NCI-H146 treated with DMSO at 0.1 percent for 48 hours (cell line): ENCODE data around the gene GYPC.
"Not testable (repeated sequence)": the region's sequence is repeated elsewhere in the genome, so short reads cannot be mapped to it uniquely, and the experiment has no call there.

Experiments
- DNase-seq: peaks from one replicate; lab custom pipeline; 2025; ENCODE audit not compliant: unreplicated experiment; lab: John Stamatoyannopoulos, UW

GYPC gene

GRCh38 chr2:126668254-126668653 is 12.3 kb downstream of the GYPC start:
- no peak for DNase-seq

- no peak for DNase-seq
These were observed 13.8 kb downstream of the GYPC start for GRCh38 chr2:126669772-126670171.

GRCh38 chr2:126671488-126671887 is 15.5 kb downstream of the GYPC start:
- no peak for DNase-seq

DNA sequence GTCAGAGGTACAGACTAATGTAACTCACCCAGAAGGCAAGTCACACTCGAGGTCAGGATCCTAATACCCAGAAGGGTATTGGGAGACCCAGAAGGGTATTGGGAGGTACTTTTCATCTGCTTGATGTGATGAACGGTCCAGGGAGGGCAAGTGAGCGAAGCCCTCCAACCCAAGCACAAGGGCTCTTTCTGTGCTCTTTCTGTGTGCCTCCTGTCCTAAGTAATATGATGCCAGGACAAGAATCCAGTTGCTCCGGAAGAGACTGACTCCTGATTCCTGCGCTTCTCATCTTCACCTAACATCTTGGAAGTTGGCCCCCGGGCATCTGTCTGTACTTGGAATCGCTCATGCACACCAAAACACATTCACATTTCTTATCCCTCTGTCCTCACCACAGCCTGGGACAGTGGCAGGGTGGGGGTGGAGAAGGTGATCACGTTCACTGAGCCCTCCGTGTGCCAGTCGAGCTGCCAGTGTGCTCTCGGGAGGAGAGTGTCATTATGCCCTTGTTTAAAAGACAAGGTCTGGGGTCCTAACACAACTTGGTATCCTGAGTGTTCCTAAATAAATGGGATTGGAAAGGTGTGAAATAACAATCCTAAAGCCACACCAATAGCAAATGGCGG is 17.1 kb downstream of the GYPC start:
- no peak for DNase-seq

DNA sequence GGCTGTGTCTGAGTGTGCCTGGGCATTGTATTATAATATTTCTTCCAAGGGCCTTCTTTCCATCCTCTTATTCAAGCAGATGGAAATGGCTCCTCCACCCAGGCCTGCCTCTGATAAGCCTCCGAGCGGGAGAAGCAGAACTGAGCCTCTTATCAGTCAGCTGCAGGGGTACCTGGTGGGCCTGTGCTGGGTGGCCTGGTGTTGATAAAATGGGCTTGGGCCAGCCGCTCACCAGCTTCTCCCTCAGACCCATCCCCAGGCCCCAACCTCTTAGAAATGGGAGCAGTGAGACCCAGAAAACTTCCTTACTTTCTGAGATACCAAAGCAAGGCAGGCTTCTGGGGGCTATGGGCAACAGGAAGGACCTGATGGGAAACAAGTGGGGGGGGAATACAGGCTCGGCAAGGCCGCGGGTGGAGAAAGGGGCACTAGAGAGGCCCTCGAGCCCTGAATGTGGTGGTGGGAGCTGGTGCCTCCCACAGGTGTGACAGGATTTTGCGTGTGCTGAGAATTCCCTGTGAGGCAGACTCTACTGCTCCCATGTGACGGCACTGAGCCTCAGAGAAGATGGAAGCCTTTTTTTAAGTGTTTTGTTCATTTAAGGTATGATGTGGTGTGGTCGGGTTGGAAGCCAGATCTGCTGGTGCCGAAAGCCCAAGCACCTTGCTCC is 18.3 kb downstream of the GYPC start:
- DNase-seq = no peak

- DNase-seq = no peak
These were observed 19.7 kb downstream of the GYPC start for GRCh38 chr2:126675637-126676036.

GRCh38 chr2:126676221-126677175 is 20.5 kb downstream of the GYPC start:
- no peak for DNase-seq

DNA sequence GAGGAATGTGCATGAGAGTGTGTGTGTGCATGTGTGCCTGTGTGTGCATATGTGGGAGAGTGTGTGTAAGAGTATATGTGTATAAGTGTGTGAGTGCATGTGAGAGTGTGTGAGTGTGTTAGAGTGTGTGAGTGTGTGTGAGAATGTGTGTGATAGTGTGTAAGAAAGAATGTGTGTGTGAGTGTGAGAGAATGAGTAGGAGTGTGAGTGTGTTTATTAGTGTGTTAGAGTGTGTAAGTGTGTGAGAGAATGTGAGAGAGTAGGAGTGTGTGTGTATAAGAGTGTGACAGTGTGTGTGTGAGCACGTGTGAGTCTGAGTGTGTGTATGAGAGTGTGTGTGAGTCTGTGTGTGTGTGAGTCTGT is 21.2 kb downstream of the GYPC start:
- DNase-seq = no peak

- DNase-seq = no peak
These were observed 22.5 kb downstream of the GYPC start for GRCh38 chr2:126678269-126679065.

- no peak for DNase-seq
These were observed 23.2 kb downstream of the GYPC start for GRCh38 chr2:126679094-126679713.

DNA sequence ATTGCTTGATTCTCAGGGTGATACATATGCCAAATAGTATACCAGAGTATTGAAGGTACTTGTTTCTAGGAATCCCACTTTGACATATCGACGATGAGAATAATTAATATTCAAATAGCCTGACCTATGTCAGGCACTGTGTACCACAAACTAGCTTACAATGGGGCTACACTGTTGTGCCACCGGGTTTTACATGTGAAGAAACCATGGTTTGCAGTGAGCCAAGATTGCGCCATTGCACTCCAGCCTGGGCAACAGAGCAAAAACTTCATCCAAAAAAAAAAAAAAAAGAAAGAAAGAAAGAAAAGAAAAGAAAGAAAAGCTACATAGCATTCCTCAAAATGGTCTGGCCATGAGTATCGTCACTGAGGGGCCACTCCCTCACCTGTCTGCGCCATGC is 25.5 kb downstream of the GYPC start:
- no peak for DNase-seq

DNA sequence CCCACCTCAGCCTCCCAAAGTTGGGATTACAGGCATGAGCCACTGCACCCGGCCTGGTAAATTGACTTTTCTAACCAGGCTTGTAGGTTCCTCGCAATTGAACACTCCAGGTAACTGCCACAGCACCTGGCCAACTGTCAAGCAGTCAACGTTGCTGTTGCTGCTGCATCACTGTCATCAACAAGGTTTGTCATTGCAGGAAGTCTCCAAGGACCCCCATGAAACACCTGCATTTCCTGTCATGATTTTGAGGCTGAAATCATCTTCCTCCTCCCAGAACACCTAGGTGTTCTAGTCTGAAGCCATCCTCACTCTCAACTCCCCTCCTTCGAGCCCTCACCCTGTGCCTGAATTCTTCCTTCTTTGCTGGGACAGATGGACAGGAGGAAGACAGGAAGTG is 29.7 kb downstream of the GYPC start:
- no peak for DNase-seq

- no peak for DNase-seq
These were observed 30.3 kb downstream of the GYPC start for GRCh38 chr2:126686286-126686685.

GRCh38 chr2:126686841-126687485 is 31.0 kb downstream of the GYPC start:
- no peak for DNase-seq

DNA sequence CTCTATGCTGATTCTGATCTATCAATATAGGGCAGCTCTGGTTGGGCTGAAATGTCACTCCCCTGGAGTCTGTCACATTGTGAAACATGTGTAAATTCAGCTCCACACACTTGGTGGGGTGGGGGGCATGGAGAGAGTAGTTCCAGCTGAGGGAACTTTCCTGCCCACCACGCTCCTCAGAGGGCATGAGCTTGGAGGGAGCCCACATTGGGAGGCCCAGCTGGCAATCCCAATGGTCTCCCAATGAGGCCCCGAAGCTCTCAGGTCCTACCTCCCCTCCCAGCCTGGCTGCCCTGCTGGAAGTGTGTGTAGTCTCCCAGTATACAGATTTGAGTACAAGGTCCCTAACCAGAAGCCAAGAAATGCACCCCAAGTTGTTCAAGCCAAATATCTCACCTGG is 31.5 kb downstream of the GYPC start:
- no peak for DNase-seq

DNA sequence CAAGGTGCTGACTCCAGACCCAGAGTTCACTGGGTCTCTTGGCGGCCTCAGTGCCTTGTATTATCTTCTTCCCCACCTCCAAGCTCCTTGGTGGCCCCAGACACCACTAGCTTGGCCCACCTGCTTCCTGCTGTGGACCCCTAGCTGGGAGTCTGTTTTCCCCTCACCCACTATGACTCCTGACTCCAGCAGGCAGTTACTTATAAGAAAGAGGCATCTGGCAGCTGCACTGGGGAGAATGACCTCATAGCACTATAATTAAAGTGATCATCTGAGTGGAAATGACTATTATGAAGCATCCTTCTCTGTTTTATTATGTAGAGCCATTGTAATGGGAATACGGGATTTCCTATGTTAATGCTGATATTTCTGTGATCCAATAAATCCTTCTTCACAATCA is 32.6 kb downstream of the GYPC start:
- not testable (repeated sequence) for DNase-seq

DNA sequence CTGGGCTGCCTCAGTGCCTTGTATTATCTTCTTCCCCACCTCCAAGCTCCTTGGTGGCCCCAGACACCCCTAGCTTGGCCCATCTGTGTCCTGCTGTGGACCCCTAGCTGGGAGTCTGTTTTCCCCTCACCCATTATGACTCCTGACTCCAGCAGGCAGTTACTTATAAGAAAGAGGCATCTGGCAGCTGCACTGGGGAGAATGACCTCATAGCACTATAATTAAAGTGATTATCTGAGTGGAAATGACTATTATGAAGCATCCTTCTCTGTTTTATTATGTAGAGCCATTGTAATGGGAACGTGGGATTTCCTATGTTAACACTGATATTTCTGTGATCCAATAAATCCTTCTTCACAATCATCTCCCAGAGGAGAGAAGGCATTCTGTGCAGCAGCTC is 36.3 kb downstream of the GYPC start:
- DNase-seq = not testable (repeated sequence)

- DNase-seq = not testable (repeated sequence)
These were observed 37.1 kb downstream of the GYPC start for GRCh38 chr2:126692934-126693592.

DNA sequence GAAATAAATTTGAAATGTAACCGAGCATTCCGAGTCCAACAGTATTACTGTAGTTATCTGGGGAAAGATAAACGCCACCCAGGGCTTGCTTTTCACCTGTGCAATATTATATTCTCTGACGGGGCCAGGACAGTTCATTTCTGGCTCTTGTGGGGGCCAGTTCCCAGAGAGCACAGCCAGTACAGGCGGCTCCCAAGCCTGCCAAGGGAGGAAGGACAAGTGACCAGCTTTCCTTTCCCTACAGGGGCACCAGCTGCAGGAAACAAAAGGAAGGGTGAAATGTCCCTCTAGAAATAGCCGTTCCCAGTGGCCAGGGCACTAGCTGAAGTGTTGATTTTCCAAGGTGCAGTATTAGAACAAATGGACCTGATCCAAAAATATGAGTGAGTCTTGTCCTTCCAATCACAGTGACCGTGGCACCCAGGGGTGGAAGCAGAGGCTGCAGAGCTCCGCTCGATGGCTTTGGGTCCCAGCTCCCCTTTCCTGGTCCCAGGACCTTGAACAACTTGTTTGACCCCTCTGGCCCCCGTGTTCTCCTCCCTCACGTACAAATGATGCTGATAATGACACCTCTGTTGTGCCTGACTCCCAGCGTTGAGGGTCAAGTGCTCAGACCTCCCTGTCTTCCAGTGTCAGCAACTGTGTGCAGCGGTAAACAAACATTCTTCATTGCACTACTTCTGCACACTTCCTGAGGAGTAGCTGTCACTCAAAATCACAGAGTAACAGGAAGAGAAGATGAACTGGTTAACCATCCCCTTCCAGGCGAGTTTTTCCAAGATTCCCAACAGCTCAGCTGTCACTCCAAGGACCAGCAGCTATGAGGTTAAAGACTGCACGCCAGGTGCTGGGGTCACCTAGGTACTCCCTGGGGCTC is 40.9 kb downstream of the GYPC start:
- DNase-seq = no peak
